ENCODE results near the gene LY6G6D. TPM values are rescaled to one million over a fixed set of nuclear protein-coding genes. Genes with fewer than 3 reads are reported as not detected.
A peak's percentile ranks its signal among the peaks of the same experiment; 100 is the strongest.

LY6G6D gene
- total and polyA plus RNA-seq, 2 of the 13 experiments (the other 11 are each of a cell fraction or from before 2014, with no cell fraction given), result not detected

DNA sequence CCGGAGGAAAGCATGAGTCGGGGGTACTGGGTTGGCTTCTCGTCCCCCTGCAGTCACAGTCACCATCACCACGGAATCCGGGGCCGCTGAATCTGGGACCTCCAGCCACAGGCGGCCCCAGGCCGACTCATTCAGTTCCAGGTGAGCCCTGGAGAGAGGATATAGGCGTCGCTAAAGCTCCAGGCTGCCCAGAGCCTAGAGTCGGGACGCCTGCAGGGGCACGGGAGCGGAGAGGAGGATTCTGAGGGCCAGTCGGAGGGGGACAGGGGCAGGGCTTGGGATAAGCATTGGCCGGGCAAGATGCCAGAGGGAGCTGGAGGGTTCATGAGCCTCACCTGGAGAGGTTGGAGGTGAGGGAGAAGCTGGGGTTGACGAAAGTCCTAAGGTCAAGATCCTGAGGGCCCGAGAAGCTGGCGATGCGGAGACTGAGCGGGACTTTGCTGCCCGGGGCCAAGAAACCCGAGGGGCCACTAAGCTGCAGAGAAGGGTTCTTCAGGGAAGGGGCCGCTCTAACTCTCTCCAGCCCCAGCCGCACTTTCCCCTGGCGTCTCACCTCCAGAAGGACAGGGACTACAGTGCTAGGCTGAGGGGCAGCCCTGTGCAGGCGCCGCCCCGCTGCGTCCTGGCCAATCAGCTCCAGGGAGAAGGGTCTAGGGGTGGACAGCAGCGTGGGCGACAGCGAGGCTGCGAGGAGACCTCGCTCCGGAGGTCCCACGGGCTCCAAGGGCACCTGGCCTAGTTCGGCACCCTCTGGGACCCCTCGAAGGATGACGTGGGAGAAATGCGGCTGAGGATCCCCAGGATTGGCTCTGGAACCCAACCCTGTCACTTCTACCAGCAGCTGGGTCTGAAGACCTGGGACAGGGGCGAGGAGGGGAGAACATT lies 51.0 kb downstream of the LY6G6D start (continued):
- TF ChIP-seq, protein P1, sequence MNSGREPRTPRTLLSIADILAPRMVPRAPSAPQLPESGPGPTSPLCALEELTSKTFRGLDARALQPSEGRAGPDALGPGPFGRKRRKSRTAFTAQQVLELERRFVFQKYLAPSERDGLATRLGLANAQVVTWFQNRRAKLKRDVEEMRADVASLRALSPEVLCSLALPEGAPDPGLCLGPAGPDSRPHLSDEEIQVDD (CRISPR knock-in tag; IDR thresholded peaks at IDR 0.05; ENCODE audit: borderline replicate concordance), result peak; percentile 90; the same call in 1 of the 2 replicates
- TF ChIP-seq ZC3H13 (CRISPR knock-in tag; IDR thresholded peaks at IDR 0.05) (0 out of 2 replicates have a peak, but pooled peaks have one; percentile 40), GLI4 (CRISPR knock-in tag; IDR thresholded peaks at IDR 0.05; ENCODE audit: borderline replicate concordance) (peak; percentile 71; the same call in 1 of the 2 replicates), LCORL (IDR thresholded peaks at IDR 0.05) (no peak), LCORL (CRISPR knock-in tag; IDR thresholded peaks at IDR 0.05) (peak; percentile 61), RFX5 (IDR thresholded peaks at IDR 0.05; ENCODE audit: low read depth, low read length) (no peak), ZNF317 (CRISPR knock-in tag; IDR thresholded peaks at IDR 0.05) (peak; percentile 61; the same call in 1 of the 2 replicates), MED8 (CRISPR knock-in tag; IDR thresholded peaks at IDR 0.05; ENCODE audit: insufficient replicate concordance) (no peak), CHD4 (IDR thresholded peaks at IDR 0.05; ENCODE audit: borderline replicate concordance, low read length) (no peak), HNRNPLL (IDR thresholded peaks at IDR 0.05; ENCODE audit: low read depth, low read length, poor library complexity, severe bottlenecking) (peak; percentile 52), KDM2A (CRISPR knock-in tag; IDR thresholded peaks at IDR 0.05; ENCODE audit: borderline replicate concordance, low read depth) (peak; percentile 68; the same call in 1 of the 2 replicates)
- TF ChIP-seq, protein P2, sequence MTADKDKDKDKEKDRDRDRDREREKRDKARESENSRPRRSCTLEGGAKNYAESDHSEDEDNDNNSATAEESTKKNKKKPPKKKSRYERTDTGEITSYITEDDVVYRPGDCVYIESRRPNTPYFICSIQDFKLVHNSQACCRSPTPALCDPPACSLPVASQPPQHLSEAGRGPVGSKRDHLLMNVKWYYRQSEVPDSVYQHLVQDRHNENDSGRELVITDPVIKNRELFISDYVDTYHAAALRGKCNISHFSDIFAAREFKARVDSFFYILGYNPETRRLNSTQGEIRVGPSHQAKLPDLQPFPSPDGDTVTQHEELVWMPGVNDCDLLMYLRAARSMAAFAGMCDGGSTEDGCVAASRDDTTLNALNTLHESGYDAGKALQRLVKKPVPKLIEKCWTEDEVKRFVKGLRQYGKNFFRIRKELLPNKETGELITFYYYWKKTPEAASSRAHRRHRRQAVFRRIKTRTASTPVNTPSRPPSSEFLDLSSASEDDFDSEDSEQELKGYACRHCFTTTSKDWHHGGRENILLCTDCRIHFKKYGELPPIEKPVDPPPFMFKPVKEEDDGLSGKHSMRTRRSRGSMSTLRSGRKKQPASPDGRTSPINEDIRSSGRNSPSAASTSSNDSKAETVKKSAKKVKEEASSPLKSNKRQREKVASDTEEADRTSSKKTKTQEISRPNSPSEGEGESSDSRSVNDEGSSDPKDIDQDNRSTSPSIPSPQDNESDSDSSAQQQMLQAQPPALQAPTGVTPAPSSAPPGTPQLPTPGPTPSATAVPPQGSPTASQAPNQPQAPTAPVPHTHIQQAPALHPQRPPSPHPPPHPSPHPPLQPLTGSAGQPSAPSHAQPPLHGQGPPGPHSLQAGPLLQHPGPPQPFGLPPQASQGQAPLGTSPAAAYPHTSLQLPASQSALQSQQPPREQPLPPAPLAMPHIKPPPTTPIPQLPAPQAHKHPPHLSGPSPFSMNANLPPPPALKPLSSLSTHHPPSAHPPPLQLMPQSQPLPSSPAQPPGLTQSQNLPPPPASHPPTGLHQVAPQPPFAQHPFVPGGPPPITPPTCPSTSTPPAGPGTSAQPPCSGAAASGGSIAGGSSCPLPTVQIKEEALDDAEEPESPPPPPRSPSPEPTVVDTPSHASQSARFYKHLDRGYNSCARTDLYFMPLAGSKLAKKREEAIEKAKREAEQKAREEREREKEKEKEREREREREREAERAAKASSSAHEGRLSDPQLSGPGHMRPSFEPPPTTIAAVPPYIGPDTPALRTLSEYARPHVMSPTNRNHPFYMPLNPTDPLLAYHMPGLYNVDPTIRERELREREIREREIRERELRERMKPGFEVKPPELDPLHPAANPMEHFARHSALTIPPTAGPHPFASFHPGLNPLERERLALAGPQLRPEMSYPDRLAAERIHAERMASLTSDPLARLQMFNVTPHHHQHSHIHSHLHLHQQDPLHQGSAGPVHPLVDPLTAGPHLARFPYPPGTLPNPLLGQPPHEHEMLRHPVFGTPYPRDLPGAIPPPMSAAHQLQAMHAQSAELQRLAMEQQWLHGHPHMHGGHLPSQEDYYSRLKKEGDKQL (CRISPR knock-in tag; IDR thresholded peaks at IDR 0.05; ENCODE audit: low read depth), result no peak
- TF ChIP-seq, protein P3, sequence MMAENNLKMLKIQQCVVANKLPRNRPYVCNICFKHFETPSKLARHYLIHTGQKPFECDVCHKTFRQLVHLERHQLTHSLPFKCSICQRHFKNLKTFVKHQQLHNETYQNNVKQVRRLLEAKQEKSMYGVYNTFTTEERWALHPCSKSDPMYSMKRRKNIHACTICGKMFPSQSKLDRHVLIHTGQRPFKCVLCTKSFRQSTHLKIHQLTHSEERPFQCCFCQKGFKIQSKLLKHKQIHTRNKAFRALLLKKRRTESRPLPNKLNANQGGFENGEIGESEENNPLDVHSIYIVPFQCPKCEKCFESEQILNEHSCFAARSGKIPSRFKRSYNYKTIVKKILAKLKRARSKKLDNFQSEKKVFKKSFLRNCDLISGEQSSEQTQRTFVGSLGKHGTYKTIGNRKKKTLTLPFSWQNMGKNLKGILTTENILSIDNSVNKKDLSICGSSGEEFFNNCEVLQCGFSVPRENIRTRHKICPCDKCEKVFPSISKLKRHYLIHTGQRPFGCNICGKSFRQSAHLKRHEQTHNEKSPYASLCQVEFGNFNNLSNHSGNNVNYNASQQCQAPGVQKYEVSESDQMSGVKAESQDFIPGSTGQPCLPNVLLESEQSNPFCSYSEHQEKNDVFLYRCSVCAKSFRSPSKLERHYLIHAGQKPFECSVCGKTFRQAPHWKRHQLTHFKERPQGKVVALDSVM (CRISPR knock-in tag; IDR thresholded peaks at IDR 0.05), result peak; percentile 66; the same call in 1 of the 2 replicates
- TF ChIP-seq, protein P4, sequence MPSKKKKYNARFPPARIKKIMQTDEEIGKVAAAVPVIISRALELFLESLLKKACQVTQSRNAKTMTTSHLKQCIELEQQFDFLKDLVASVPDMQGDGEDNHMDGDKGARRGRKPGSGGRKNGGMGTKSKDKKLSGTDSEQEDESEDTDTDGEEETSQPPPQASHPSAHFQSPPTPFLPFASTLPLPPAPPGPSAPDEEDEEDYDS (CRISPR knock-in tag; IDR thresholded peaks at IDR 0.05), result peak; percentile 94

Data from HepG2 (cell line).